DND-41 (cell line): Measurements from ENCODE around the gene ANKS4B.

ENCODE experiments used
- ATAC-seq: fragments of 200-7000 bp; cut with Tn5 transposase; 3 replicates; pipeline ENCODE4 v1.9.1; 2021; ENCODE audit warnings: low read depth; ENCODE audit not compliant: insufficient read depth
- DNase-seq: peaks from one replicate; pipeline ENCODE4 v3.0.0-alpha.2; 2020
- H2AFZ ChIP-seq: 2 replicates; pipeline ENCODE4 v1.6.0; 2012; ENCODE audit warnings: low read depth, low read length
- H3K27ac ChIP-seq: 2 replicates; pipeline ENCODE4 v1.5.1; 2012; ENCODE audit warnings: low read length, inconsistent platforms
- H3K27me3 ChIP-seq: fragments of 200-600 bp; sonication (generic); 2 replicates; pipeline ENCODE4 v1.6.0; 2012; ENCODE audit warnings: low read length, mild to moderate bottlenecking, inconsistent platforms; ENCODE audit not compliant: insufficient read depth, poor library complexity
- H3K36me3 ChIP-seq: 2 replicates; pipeline ENCODE4 v1.5.1; 2012; ENCODE audit warnings: low read length, inconsistent platforms; ENCODE audit not compliant: insufficient read depth
- H3K4me1 ChIP-seq: 2 replicates; pipeline ENCODE4 v1.5.1; 2012; ENCODE audit warnings: mild to moderate bottlenecking, low read length; ENCODE audit not compliant: insufficient read depth
- H3K4me2 ChIP-seq: 2 replicates; pipeline ENCODE4 v1.6.0; 2012; ENCODE audit warnings: mild to moderate bottlenecking, moderate library complexity, low read length, inconsistent platforms; ENCODE audit not compliant: insufficient read depth
- H3K4me3 ChIP-seq, 2 experiments: fragments of 200-600 bp in 1 of 2; shearing (Covaris generic) in 1 of 2; 2 replicates each; pipeline ENCODE4 v1.5.1; 2012 to 2016; ENCODE audit warnings: inconsistent platforms in 2 of 2, low read length in 2 of 2, mild to moderate bottlenecking in 2 of 2, low read depth in 1 of 2, moderate library complexity in 1 of 2
- H3K79me2 ChIP-seq: 2 replicates; pipeline ENCODE4 v1.6.0; 2012; ENCODE audit warnings: low read length, inconsistent platforms; ENCODE audit not compliant: insufficient read depth
- H3K9ac ChIP-seq: 2 replicates; pipeline ENCODE4 v1.6.0; 2012; ENCODE audit warnings: low read depth, mild to moderate bottlenecking, inconsistent platforms, low read length, moderate library complexity
- H3K9me3 ChIP-seq: 2 replicates; pipeline ENCODE4 v1.5.1; 2012; ENCODE audit warnings: low read length, moderate library complexity, mild to moderate bottlenecking, inconsistent platforms; ENCODE audit not compliant: insufficient read depth, severe bottlenecking
- H4K20me1 ChIP-seq: 2 replicates; pipeline ENCODE4 v1.6.0; 2012; ENCODE audit warnings: low read length; ENCODE audit not compliant: insufficient read depth
- EZH2 ChIP-seq: IDR thresholded peaks from 3 replicates; pipeline ENCODE4 v1.6.1; 2012; ENCODE audit warnings: borderline replicate concordance, low read depth, mild to moderate bottlenecking, moderate library complexity, low read length, inconsistent platforms; ENCODE audit not compliant: severe bottlenecking
- TF ChIP-seq, protein P1 (sequence below): IDR thresholded peaks from 2 replicates; pipeline ENCODE4 v1.5.1; 2012; ENCODE audit warnings: borderline replicate concordance, low read length, moderate library complexity, mild to moderate bottlenecking; ENCODE audit not compliant: poor library complexity, severe bottlenecking; ENCODE audit errors: extremely low read depth

ANKS4B gene

DNA sequence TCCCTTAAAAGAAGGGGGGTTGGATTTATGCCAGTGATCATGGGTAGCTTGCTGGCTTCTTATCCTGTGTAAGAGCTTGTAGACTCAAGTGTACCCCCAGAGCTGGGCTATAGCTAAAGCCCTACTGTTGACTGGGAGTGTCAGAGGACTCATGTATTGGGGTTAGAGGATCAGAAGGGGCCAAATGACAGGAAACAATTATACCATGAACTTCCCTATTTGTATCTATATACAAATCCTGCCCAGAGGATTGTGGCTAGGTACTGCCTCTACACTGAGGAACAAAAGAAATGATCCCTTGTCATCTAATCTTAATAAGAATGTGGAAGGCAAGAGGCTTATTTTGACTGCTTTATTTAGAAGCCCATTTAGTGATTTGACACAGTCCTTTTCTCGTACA lies 36.4 kb upstream of the ANKS4B start:
- no peaks in the 10 kb centered on the region for H3K79me2 ChIP-seq
- no peak overlapping the region for H3K4me2 ChIP-seq
- DNase-seq (no peak), ATAC-seq (no peak)
- no peak overlapping the region for H3K27ac ChIP-seq
- peaks cover 9% of the 10 kb centered on the region for H3K27me3 ChIP-seq
- no peak overlapping the region for H2AFZ ChIP-seq
- no peaks in the 10 kb centered on the region for H3K9me3 ChIP-seq
- H3K4me1 ChIP-seq, result no peaks in the 10 kb centered on the region
- H3K9ac ChIP-seq, result no peak overlapping the region
- no peak for TF ChIP-seq EZH2
- TF ChIP-seq, protein P1, sequence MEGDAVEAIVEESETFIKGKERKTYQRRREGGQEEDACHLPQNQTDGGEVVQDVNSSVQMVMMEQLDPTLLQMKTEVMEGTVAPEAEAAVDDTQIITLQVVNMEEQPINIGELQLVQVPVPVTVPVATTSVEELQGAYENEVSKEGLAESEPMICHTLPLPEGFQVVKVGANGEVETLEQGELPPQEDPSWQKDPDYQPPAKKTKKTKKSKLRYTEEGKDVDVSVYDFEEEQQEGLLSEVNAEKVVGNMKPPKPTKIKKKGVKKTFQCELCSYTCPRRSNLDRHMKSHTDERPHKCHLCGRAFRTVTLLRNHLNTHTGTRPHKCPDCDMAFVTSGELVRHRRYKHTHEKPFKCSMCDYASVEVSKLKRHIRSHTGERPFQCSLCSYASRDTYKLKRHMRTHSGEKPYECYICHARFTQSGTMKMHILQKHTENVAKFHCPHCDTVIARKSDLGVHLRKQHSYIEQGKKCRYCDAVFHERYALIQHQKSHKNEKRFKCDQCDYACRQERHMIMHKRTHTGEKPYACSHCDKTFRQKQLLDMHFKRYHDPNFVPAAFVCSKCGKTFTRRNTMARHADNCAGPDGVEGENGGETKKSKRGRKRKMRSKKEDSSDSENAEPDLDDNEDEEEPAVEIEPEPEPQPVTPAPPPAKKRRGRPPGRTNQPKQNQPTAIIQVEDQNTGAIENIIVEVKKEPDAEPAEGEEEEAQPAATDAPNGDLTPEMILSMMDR, result no peak
- H3K36me3 ChIP-seq, result no peaks in the 10 kb centered on the region
- H3K4me3 ChIP-seq, result no peak overlapping the region
- H4K20me1 ChIP-seq, result no peaks in the 10 kb centered on the region

DNA sequence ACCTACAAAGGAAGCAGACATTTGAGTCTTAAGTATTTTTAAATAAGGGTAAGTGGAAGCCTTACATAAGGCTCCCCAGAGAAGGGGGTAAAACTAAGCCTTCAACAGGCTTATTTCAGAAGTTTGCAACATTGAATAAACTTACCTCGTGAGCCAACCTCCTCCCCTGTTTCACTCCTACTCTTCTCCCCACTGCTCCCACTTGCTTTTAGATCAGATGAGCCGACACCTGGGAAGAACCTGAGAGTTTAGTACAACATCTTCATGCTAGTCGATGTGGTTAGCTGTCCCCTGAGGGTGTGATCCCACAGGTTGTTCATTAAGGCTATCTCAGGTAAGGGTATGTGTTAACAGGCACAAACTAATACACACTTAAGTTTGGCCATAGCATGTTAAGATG lies 35.9 kb upstream of the ANKS4B start:
- Histone ChIP-seq H3K27ac (no peak overlapping the region), H4K20me1 (no peaks in the 10 kb centered on the region), H3K36me3 (no peaks in the 10 kb centered on the region), H3K4me3 (no peak overlapping the region), H3K79me2 (no peaks in the 10 kb centered on the region), H3K9ac (no peak overlapping the region), H3K27me3 (peaks cover 9% of the 10 kb centered on the region), H3K9me3 (no peaks in the 10 kb centered on the region), H3K4me1 (no peaks in the 10 kb centered on the region), H3K4me2 (no peak overlapping the region), H2AFZ (no peak overlapping the region)
- TF ChIP-seq, protein P1, result no peak
- no peak for TF ChIP-seq EZH2
- DNase-seq (no peak), ATAC-seq (no peak)

DNA sequence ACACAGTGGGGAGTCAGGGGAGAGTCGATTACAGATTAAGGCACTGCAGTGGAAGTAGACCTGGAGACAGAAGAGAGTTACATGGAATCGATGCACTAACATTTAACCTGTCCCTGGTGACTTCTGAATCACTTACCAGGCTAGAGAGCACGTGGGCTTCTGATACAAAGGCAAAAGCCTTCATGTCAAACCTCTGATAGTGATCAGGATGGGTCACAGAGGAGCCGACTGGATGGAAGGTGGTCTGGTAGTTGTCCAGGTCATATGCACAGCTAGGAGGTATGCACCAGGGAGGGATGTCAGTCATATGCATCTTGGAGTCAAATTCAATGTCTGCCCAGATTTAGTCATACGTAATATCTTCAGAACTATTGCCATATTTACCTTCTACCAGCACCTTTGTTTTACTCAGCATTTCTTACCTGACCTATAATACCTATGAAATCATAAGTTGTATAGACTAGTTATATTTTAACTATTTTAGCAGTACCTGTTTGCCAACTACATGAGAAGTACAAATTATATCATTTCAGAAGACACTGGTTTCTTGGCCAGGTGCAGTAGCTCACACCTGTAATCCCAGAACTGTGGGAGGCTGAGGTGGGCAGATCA lies 33.8 kb upstream of the ANKS4B start:
- peaks cover 9% of the 10 kb centered on the region for H3K27me3 ChIP-seq

More for the DNA sequence above, 33.8 kb upstream of the ANKS4B start:
- Histone ChIP-seq H3K4me3 (no peak overlapping the region), H4K20me1 (no peaks in the 10 kb centered on the region), H3K27ac (no peak overlapping the region), H2AFZ (no peak overlapping the region), H3K9me3 (no peaks in the 10 kb centered on the region), H3K79me2 (no peaks in the 10 kb centered on the region), H3K36me3 (no peaks in the 10 kb centered on the region), H3K4me1 (no peaks in the 10 kb centered on the region), H3K9ac (no peak overlapping the region), H3K4me2 (no peak overlapping the region)
- TF ChIP-seq, protein P1, result no peak
- no peak for TF ChIP-seq EZH2
- DNase-seq (no peak), ATAC-seq (no peak)
